Mammary epithelial cell (primary cell): ENCODE results near the gene GPR132.

Experiments used
- CTCF ChIP-seq, 2 donors: IDR thresholded peaks in 1 of 2; conservative IDR thresholded peaks in 1 of 2; 2 replicates each; pipeline ENCODE4 v1.5.1; 2011 to 2012; ENCODE audit warnings: inconsistent platforms in 2 of 2, low read length in 2 of 2, mild to moderate bottlenecking in 2 of 2, control low read depth in 1 of 2, low read depth in 1 of 2; ENCODE audit not compliant: insufficient read depth in 1 of 2; ENCODE audit errors: extremely low read depth in 1 of 2
- EZH2 ChIP-seq: IDR thresholded peaks from 2 replicates; pipeline ENCODE4 v1.6.1; 2012; ENCODE audit warnings: low read length, inconsistent platforms, borderline replicate concordance

- no peak for TF ChIP-seq CTCF (conservative IDR thresholded peaks at IDR 0.05 in 1 of 2, IDR thresholded peaks at IDR 0.05 in 1 of 2; ENCODE audit: extremely low read depth in 1 of 2, insufficient read depth in 1 of 2, low read depth in 1 of 2, low read length in 2 of 2)
- no peak for TF ChIP-seq EZH2
Observed at GRCh38 chr14:105065280-105066228, at the start of gene GPR132.
